Endothelial cell of umbilical vein (primary cell): Measurements from ENCODE around the gene TSEN2. TPM values are rescaled to one million over a fixed set of nuclear protein-coding genes. Genes with fewer than 3 reads are reported as not detected.

ENCODE experiments used
- BruUV-seq: library from RNA; stranded (reverse); fragments of 400-500 nt; replicated peaks from 2 replicates; lab custom pipeline; 2021; lab: Mats Ljungman, UMichigan
- CTCF ChIA-PET: fragments of 300-600, 350-600 bp; sonication (Branson Sonifier 250); formaldehyde crosslinking; loops from one replicate; lab custom pipeline; 2021; ENCODE audit warnings: antibody characterized with exemption, inconsistent platforms; lab: Charles Lee
- POLR2A ChIA-PET: fragments of 300-600, 350-600 bp; sonication (Branson Sonifier 250); formaldehyde crosslinking; loops from one replicate; lab custom pipeline; 2021; ENCODE audit warnings: antibody characterized with exemption, inconsistent platforms; lab: Charles Lee
- DNase-seq: peaks from one replicate; pipeline ENCODE4 v3.0.0-alpha.2; 2011; ENCODE audit warnings: low read depth, low spot score
- FAIRE-seq: peaks from 2 replicates; lab custom pipeline; 2011; peaks lifted over from hg19 to GRCh38; lab: Jason Lieb, UNC
- H2AFZ ChIP-seq: 2 replicates; pipeline ENCODE4 v1.6.0; 2012; ENCODE audit warnings: low read depth, low read length, control low read depth, inconsistent platforms
- H3K27ac ChIP-seq: 2 replicates; pipeline ENCODE4 v1.5.1; 2011; ENCODE audit warnings: low read depth, mild to moderate bottlenecking, control low read depth, low read length, moderate library complexity; ENCODE audit not compliant: insufficient read depth
- H3K27me3 ChIP-seq, 2 experiments: 2 replicates each; pipeline versions ENCODE4 v1.6.0 to v1.6.1; 2011; ENCODE audit warnings: low read length in 2 of 2, mixed read lengths in 1 of 2; ENCODE audit not compliant: control insufficient read depth in 2 of 2, insufficient read depth in 2 of 2
- H3K36me3 ChIP-seq, 2 experiments: 2 replicates in 1 of 2; 3 replicates in 1 of 2; pipeline ENCODE4 v1.5.1; 2011; ENCODE audit warnings: low read length in 2 of 2, mild to moderate bottlenecking in 1 of 2, moderate library complexity in 1 of 2; ENCODE audit not compliant: control insufficient read depth in 2 of 2, insufficient read depth in 2 of 2; ENCODE audit errors: extremely low read depth in 1 of 2
- H3K4me1 ChIP-seq: 3 replicates; pipeline ENCODE4 v1.5.1; 2011; ENCODE audit warnings: mild to moderate bottlenecking, low read length; ENCODE audit not compliant: control insufficient read depth, insufficient read depth; ENCODE audit errors: extremely low read depth
- H3K4me2 ChIP-seq: 2 replicates; pipeline ENCODE4 v1.6.1; 2011; ENCODE audit warnings: low read length, control low read depth, mixed read lengths; ENCODE audit not compliant: insufficient read depth
- H3K4me3 ChIP-seq, 3 experiments: fragments of 200-600 bp in 1 of 3; sonication (generic), shearing (Covaris generic) in 1 of 3; replicated peaks in 1 of 3; 2 replicates each; pipeline ENCODE4 v1.5.1; 2011 to 2016; ENCODE audit warnings: control low read depth in 3 of 3, low read length in 3 of 3, mild to moderate bottlenecking in 2 of 3, inconsistent platforms in 1 of 3, low read depth in 1 of 3, moderate library complexity in 1 of 3; ENCODE audit not compliant: insufficient read depth in 1 of 3
- H3K79me2 ChIP-seq: 2 replicates; pipeline ENCODE4 v1.6.0; 2012; ENCODE audit warnings: low read length, inconsistent platforms; ENCODE audit not compliant: control insufficient read depth, insufficient read depth
- H3K9ac ChIP-seq: replicated peaks from 2 replicates; pipeline ENCODE3; 2011; ENCODE audit warnings: low read length, control low read depth; ENCODE audit not compliant: insufficient read depth; ENCODE audit errors: extremely low read depth
- H3K9me1 ChIP-seq: replicated peaks from 3 replicates; pipeline ENCODE4 v1.6.0; 2011; ENCODE audit warnings: mild to moderate bottlenecking, low read length; ENCODE audit not compliant: control insufficient read depth, insufficient read depth; ENCODE audit errors: extremely low read depth
- H3K9me3 ChIP-seq: replicated peaks from 2 replicates; pipeline ENCODE4 v1.5.1; 2012; ENCODE audit warnings: low read length, inconsistent platforms; ENCODE audit not compliant: control insufficient read depth, insufficient read depth
- H4K20me1 ChIP-seq: replicated peaks from 2 replicates; pipeline ENCODE3; 2011; ENCODE audit warnings: mild to moderate bottlenecking, low read length; ENCODE audit not compliant: control insufficient read depth, insufficient read depth; ENCODE audit errors: extremely low read depth
- EZH2 ChIP-seq: IDR thresholded peaks from 2 replicates; pipeline ENCODE4 v1.6.1; 2012; ENCODE audit warnings: borderline replicate concordance, low read depth, mild to moderate bottlenecking, moderate library complexity, low read length, inconsistent platforms; ENCODE audit not compliant: severe bottlenecking
- FOS ChIP-seq: IDR thresholded peaks from 2 replicates; pipeline ENCODE4 v1.6.1; 2011; ENCODE audit warnings: mild to moderate bottlenecking, low read length, moderate library complexity, borderline replicate concordance; ENCODE audit not compliant: insufficient read depth
- GATA2 ChIP-seq: IDR thresholded peaks from 2 replicates; pipeline ENCODE4 v1.7.0; 2011; ENCODE audit warnings: low read depth, mild to moderate bottlenecking, moderate library complexity, mixed read lengths, low read length; ENCODE audit not compliant: insufficient read length, insufficient read depth
- JUN ChIP-seq: IDR thresholded peaks from 2 replicates; pipeline ENCODE4 v1.6.1; 2011; ENCODE audit warnings: borderline replicate concordance, low read depth; ENCODE audit not compliant: insufficient read length, insufficient read depth
- MYC ChIP-seq: IDR thresholded peaks from one replicate; pipeline ENCODE4 v1.6.1; 2011; ENCODE audit warnings: mild to moderate bottlenecking, low read depth, low read length
- POLR2A ChIP-seq: IDR thresholded peaks from 2 replicates; pipeline ENCODE4 v1.6.1; 2012; ENCODE audit warnings: low read depth, mild to moderate bottlenecking, control low read depth, low read length
- POLR2AphosphoS5 ChIP-seq: IDR thresholded peaks from 2 replicates; pipeline ENCODE4 v1.6.1; 2012; ENCODE audit warnings: low read depth, mild to moderate bottlenecking, control low read depth, low read length, moderate library complexity; ENCODE audit not compliant: insufficient read depth
- dilution Hi-C: fragments of 300-500 bp; cut with MboI; formaldehyde crosslinking; loops from one replicate; pipeline ENCODE4 v1.15.0; 2019; ENCODE audit warnings: low sequenced_read_pairs; ENCODE audit not compliant: extremely low pct_ligation_motif_present
- intact Hi-C: fragments of 100-400 bp; cut with micrococcal nuclease; formaldehyde crosslinking; loops from one replicate; pipeline ENCODE4 v1.10.0; 2022
- polyA plus RNA-seq, 4 experiments: library from polyadenylated mRNA; depleted of rRNA in 3 of 4; stranded (reverse) in 3 of 4; unstranded in 1 of 4; fragments of >200 nt; gene quantifications; 2 replicates each; pipeline versions ENCODE4 v1.2.1 to v1.2.3, GENCODE V29; 2011 to 2012; ENCODE audit warnings: missing spikeins in 1 of 4
- total RNA-seq: library from RNA; stranded (reverse); gene quantifications from 2 replicates; pipeline ENCODE4 v1.2.3, GENCODE V29; 2021
- TF ChIP-seq, protein P1 (sequence below): IDR thresholded peaks from 2 replicates; pipeline ENCODE4 v1.6.1; 2011; ENCODE audit not compliant: insufficient read depth, insufficient read length
- TF ChIP-seq, protein P2 (sequence below), 2 donors: IDR thresholded peaks; 1 replicate in 1 of 2; 2 replicates in 1 of 2; pipeline ENCODE4 v1.5.1; 2011; ENCODE audit warnings: low read length in 2 of 2, mild to moderate bottlenecking in 2 of 2, moderate library complexity in 2 of 2, control low read depth in 1 of 2, inconsistent platforms in 1 of 2, low read depth in 1 of 2; ENCODE audit not compliant: insufficient read depth in 1 of 2; ENCODE audit errors: extremely low read depth in 1 of 2

Gene TSEN2
- total and polyA plus RNA-seq, 2 donors (not counting 3 experiments of a cell fraction or from before 2014, with no cell fraction given) = 8.3 to 12.1 TPM

DNA sequence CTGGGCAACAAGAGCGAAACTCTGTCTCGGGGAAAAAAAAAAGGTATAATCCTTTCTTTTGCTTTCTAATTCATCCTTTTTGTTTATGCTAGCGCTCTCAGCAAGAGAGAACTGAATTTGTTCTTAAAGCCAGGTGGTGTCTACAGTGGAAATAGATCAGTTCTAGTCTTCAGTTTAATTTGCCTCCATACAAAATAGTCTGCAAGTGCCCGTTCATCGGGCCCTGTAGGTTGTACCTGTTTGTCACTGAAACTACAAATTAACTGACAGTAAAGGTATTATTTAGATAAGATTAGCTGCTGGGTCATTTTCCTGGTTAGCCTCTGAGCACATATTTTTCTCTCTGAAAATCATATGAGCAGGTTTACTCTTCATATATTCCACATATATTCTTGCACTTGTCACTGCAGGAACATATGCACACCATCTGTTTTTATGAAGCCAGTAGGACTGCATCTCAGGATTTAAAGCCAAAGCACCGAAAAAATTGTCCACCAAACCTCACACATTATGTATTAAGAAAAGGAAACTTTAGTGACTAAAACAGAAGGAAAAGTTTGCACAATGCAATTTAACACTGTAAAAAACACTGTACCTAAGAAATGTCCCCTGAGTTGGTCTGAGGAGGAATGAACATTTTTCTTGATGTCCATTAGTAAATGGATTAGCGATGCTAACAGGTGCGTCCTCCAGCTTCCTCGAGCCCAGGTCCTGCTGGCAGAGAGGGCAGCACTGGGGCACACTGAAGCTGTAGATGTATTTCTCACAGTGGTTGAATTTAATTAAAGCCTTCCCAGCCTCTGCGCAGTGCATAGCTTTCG is 60.6 kb downstream of the TSEN2 start:
- H3K4me3 ChIP-seq = no peak overlapping the region
- no peaks in the 10 kb centered on the region for H3K4me1 ChIP-seq
- H3K9ac ChIP-seq = no peak overlapping the region
- H3K4me2 ChIP-seq = no peak overlapping the region
- H3K36me3 ChIP-seq = no peaks in the 10 kb centered on the region
- CTCF ChIA-PET = interaction anchor here (0.8 to 1.2 kb wide), 2 partner anchors 15 to 49 kb away, joined by 3 to 5 read pairs; no protein-coding TSS in a partner anchor
- H4K20me1 ChIP-seq = no peaks in the 10 kb centered on the region
- no peak for FAIRE-seq
- dilution Hi-C loops = no loop called here
- DNase-seq = no peak
- intact Hi-C loops = no loop called here
- no peak overlapping the region for H2AFZ ChIP-seq
- no peaks in the 10 kb centered on the region for H3K79me2 ChIP-seq
- H3K9me1 ChIP-seq = no peaks in the 10 kb centered on the region
- no TSS peak for BruUV-seq
- H3K9me3 ChIP-seq = no peaks in the 10 kb centered on the region
- H3K27ac ChIP-seq = no peak overlapping the region
- POLR2A ChIA-PET = interaction anchor here (1.0 kb wide), 1 partner anchor 9 kb away, joined by 3 read pairs; no protein-coding TSS in a partner anchor
- TF ChIP-seq JUN = no peak
- TF ChIP-seq, protein P1, sequence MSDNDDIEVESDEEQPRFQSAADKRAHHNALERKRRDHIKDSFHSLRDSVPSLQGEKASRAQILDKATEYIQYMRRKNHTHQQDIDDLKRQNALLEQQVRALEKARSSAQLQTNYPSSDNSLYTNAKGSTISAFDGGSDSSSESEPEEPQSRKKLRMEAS = no peak
- no peak for TF ChIP-seq GATA2
- TF ChIP-seq, protein P2, sequence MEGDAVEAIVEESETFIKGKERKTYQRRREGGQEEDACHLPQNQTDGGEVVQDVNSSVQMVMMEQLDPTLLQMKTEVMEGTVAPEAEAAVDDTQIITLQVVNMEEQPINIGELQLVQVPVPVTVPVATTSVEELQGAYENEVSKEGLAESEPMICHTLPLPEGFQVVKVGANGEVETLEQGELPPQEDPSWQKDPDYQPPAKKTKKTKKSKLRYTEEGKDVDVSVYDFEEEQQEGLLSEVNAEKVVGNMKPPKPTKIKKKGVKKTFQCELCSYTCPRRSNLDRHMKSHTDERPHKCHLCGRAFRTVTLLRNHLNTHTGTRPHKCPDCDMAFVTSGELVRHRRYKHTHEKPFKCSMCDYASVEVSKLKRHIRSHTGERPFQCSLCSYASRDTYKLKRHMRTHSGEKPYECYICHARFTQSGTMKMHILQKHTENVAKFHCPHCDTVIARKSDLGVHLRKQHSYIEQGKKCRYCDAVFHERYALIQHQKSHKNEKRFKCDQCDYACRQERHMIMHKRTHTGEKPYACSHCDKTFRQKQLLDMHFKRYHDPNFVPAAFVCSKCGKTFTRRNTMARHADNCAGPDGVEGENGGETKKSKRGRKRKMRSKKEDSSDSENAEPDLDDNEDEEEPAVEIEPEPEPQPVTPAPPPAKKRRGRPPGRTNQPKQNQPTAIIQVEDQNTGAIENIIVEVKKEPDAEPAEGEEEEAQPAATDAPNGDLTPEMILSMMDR (IDR thresholded peaks at IDR 0.05; ENCODE audit: extremely low read depth in 1 of 2, insufficient read depth in 1 of 2, low read depth in 1 of 2, low read length in 2 of 2) = no peak
- TF ChIP-seq EZH2 = no peak
- TF ChIP-seq FOS = no peak
- no peak for TF ChIP-seq POLR2A
- no peak for TF ChIP-seq POLR2AphosphoS5
- no peak for TF ChIP-seq MYC
- no peaks in the 10 kb centered on the region for H3K27me3 ChIP-seq
